Right lobe of liver (tissue), 4 donors: ENCODE measurements around the gene GMDS.

ENCODE experiments used
- POLR2A ChIP-seq: fragments of 450-650 bp; IDR thresholded peaks from one replicate; pipeline ENCODE4 v1.6.1; 2017; ENCODE audit warnings: antibody characterized with exemption, mild to moderate bottlenecking
- TF ChIP-seq, protein P1 (sequence below), 4 donors: fragments of 200-600 bp in 3 of 4; fragments of 450-650 bp in 1 of 4; IDR thresholded peaks; one replicate each; pipeline versions ENCODE4 v1.5.1 to v1.8.0; 2016 to 2022; ENCODE audit warnings: antibody characterized with exemption in 4 of 4, mild to moderate bottlenecking in 2 of 4
- donor health status: DM: no; HTN: no; CAD: no.
- donor health status: DM: no; HTN: no; CAD: no.
- donor health status: DM: no; HTN: yes; CAD: no.

DNA sequence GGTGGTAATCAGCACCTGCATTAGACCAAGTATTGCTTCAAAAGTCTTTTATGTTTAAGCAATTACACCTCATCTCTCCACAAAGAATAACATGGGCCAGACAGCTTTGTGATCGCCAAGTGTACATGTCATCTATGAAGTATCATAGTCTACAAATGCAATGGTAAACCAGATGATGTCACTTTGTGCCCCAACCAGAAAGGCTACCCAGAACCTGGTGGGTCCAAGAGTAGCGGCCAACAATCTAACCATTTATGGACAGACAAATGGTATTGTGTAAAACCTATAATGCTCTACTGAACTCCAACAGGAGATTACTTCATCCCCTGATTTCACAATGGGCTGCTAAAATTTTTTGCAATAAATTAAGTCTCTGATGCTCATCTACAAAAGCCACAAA is 295.9 kb downstream of the GMDS start:
- TF ChIP-seq, protein P1, sequence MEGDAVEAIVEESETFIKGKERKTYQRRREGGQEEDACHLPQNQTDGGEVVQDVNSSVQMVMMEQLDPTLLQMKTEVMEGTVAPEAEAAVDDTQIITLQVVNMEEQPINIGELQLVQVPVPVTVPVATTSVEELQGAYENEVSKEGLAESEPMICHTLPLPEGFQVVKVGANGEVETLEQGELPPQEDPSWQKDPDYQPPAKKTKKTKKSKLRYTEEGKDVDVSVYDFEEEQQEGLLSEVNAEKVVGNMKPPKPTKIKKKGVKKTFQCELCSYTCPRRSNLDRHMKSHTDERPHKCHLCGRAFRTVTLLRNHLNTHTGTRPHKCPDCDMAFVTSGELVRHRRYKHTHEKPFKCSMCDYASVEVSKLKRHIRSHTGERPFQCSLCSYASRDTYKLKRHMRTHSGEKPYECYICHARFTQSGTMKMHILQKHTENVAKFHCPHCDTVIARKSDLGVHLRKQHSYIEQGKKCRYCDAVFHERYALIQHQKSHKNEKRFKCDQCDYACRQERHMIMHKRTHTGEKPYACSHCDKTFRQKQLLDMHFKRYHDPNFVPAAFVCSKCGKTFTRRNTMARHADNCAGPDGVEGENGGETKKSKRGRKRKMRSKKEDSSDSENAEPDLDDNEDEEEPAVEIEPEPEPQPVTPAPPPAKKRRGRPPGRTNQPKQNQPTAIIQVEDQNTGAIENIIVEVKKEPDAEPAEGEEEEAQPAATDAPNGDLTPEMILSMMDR (IDR thresholded peaks at IDR 0.05), result no peak
- TF ChIP-seq POLR2A, result no peak
